GM12892 (cell line): ENCODE data around the gene ADCYAP1.

Experiments
- POLR2A ChIP-seq: IDR thresholded peaks from 2 replicates; pipeline ENCODE4 v1.6.1; 2011; ENCODE audit warnings: low read depth, low read length, control low read depth
- POLR2AphosphoS5 ChIP-seq: IDR thresholded peaks from 2 replicates; pipeline ENCODE4 v1.6.1; 2011; ENCODE audit warnings: low read depth, low read length, control low read depth

GRCh38 chr18:939958-940357 is 35.3 kb downstream of the ADCYAP1 start:
- TF ChIP-seq POLR2A (no peak), POLR2AphosphoS5 (no peak)
